UCSD-AML1 (cell line): Measurements from ENCODE around the gene LDLRAD4.

ENCODE experiments used
- DNase-seq: peaks from one replicate; lab custom pipeline; 2025; ENCODE audit not compliant: unreplicated experiment; lab: John Stamatoyannopoulos, UW

LDLRAD4 gene

DNA sequence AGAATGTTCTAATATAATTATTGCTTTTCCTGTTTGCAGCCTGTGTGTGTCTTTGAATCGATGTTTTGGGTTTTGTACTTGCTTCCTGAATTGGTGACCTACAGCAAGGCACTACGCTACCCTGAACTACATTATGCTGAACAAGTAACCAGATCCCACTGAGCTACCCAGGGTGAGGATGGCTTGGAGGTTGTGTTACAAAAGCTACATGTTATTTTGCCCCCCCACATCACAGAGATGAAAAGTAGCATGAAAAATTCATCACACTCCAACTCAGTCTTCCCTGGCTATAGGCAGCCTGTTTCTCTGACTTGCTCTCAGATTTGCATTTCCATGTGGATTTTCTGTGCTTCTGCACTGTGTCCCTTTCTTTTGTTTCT is 162.1 kb downstream of the LDLRAD4 start:
- DNase-seq, result no peak

DNA sequence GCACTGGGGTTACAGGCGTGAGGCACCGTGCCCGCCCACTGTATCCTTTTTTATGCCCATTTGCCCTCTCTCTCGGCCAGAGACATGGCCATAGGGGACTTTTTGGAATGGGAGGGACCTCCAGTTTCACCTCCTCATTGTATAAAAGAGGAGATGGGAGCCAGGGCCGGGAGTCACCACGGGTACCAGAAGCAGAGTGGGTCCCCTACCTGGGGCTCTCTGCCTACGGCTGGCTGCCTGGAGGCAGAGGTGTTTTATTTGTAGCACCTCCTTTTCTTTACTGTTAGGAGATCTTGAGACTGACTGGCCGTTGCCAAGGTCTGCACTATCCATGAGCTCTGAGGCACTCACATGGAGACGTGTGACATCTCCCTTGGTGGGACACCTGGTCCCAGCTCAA is 162.8 kb downstream of the LDLRAD4 start:
- DNase-seq, result no peak

DNA sequence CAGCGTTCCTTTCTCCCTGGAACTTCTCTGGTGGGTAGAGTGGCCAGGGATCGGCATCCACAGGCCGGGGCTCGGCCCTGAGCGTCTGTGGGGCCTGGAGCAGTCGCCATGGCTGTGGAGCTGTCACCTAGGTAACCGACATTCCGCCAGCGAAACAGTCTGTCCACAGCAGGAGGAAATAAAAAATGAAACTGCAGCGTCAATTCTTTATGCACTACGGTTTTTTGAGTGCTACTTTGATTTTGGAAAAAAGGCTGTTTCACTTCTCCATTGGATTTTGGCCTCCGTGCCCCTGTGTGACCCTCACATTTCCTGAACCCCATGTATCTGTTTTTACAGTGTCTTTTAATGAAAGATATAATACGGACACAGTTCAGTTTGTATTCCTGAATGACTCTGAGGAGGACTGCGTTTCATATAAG is 163.4 kb downstream of the LDLRAD4 start:
- DNase-seq, result no peak

DNA sequence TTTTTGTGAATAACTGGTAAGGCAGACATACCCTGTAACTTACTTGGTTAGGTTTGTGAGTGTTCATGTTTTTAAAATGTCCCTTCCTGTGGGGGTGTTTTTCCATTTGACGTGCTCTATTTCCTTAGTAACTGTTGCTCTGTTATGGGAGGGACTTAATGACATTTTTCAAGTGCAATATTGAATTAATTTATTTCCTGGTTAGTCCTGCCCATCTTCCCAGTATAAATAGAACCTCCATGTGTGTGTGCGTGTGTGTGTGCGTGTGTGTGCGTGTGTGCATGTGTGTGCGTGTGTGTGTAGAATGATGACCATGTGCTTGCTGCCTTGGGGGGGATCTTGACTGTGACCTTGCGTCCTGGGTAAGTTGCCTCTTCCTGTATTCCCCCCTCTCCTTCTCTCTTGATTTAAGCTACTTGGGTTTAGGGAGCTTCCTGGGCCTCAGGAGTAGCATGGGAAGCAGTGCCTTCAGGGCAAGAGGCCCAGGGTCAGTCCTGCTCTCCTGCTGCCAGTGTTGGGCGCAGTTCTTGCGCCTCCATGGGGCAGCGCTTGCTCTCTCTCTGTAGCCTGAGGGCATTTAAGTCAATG is 163.9 kb downstream of the LDLRAD4 start:
- peak; percentile 33 for DNase-seq

DNA sequence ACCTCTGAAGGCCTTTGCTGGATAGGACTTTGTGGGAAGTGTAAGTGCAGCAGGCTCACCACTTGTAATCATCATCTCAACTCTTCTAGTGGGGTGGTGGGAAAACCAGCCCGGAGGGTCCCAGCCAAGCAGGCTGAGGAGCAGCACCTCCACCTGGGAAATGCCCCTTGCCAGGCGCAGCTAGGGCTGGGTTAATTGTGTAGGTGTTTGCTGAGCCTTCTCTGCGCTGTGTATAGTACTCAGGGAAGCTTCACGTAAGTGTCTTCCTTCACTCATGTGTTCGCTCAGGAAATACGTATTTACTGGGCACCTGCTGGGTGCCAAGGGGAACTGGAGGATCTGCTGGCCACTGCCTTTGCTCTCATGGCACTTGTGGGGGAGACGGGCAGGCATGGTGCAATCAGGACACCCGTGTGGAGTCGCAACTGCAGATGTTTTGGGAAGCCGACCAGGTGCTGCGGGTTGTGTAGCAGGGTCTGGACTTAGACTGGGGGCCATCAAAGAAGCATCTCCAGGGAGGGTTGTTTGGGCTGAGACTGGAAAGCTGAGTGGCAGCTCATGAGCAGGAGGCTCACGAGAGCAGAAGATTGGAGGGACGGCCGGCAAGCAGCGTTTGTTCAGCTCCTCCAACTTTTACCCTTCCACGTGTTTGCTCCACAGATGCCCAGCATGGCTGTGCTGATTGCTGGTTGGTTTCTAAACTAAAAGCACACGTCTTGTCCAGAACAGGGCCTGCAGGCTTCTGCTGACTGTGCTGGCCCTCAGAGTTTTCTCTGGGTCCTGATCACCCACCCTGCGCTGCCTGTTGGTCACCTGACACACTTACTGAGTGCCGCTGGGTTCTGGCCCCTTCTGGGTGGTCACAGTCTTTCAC is 164.6 kb downstream of the LDLRAD4 start:
- no peak for DNase-seq

DNA sequence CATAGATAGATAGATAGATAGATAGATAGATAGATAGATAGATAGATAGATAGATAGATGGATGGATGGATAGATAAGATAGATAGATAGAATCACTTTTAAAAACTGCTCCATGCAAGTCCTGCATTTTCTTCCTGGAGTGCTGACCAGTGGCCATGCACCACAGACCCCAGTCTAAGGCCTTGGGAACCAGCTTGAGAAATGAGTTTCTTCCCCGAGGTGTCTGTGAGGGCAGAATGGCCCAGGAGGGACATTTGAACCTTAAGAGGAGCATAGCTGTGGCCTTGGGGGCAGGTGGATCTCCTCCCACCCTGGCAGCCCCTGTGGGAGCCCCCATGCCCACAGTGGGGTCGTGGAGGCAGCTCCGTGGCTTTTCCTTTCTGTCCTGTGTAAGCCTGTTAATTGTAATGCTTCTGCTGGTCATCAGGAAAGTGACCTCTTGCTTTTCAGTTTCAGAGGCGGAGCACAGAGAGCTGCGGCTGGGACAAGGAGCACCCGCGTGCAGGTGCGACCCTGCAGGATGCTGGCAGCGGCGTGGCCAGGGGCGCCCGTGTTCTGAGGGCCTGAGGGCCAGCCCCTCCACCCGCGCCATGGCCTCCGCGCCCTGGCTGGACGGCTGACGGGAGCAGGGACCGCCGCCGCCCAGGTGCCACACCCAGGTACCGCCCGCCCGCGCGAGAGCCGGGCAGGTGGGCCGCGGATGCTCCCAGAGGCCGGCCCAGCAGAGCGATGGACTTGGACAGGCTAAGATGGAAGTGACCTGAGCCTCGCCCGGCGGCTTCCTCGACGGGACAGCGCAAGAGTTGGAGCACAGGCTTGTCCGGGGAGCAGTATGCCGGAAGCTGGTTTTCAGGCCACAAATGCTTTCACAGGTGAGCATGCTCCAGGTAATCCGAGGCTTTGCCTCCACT is 168.6 kb downstream of the LDLRAD4 start:
- DNase-seq, result no peak

DNA sequence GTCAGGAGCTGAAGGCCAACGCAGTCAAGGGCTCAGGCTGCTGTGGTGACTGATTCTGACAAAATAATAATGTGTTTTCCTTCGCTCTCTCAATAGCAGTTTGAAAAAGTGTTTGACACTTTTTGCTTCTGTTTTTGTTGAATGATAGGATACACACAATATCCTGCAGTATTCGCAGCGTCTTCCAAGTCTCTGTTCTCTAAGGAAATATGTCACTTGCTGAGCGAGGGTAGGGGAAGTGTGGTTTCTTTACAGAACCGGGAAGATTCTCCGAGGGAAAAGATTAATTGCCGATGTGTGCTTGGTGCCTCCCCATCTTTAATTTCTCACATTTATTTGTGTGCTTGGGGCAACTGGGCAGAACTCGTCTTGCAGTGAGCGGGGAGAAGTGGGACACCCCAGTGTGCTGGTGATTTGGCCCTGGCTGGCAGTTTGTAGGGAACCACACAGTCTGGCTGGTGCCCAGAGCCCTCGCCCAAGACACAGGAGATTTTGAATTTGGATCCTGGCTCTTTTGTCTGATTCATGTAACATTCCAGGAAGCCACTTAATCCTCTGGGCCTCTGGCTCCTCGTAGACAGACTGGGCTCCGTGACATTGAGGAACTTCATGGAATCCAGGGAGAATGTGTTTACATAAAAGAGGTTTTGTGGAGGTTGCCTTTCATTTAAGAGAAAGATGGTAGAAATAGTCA is 169.4 kb downstream of the LDLRAD4 start:
- DNase-seq, result no peak

DNA sequence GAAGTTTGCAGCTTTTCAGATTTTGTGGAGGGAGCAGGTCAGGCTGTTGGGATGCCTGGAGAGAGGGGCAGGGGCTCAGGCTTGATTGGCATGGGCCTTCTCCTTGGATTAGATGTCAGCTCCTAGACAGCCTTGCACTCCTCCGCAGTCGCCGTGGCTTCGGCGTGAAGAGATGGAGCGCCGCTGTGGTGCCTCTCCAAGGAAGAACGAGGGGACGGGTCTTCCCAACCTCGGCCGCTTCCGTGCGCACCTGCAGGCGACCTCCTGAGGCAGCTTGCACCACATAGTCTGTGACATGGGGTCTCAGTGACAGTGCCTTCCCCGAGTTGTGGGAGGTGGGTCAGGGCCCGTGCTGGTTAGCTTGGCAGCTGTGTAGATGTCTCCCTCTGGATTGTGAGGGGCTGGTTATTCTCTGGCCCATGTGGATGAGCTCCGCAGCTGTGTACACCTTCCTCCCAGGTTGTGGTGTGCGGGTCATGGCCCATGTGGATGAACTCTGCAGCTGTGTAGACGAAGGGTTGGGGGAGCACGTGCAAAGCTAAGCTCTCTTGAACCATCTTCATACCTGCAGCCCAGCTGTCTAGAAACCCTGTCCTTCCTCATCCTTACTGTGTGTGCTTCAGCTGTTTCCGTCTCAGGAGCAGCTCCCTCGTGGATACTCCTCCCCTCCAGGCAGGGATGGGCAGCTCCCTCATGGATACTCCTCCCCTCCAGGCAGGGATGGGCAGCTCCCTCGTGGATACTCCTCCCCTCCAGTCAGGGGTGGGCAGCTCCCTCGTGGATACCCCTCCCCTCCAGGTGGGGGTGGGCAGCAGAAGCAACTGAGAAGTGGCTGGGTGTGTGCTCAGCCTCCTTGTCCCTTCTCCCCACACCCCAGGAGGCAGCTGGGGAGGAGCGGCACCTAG is 170.3 kb downstream of the LDLRAD4 start:
- no peak for DNase-seq

DNA sequence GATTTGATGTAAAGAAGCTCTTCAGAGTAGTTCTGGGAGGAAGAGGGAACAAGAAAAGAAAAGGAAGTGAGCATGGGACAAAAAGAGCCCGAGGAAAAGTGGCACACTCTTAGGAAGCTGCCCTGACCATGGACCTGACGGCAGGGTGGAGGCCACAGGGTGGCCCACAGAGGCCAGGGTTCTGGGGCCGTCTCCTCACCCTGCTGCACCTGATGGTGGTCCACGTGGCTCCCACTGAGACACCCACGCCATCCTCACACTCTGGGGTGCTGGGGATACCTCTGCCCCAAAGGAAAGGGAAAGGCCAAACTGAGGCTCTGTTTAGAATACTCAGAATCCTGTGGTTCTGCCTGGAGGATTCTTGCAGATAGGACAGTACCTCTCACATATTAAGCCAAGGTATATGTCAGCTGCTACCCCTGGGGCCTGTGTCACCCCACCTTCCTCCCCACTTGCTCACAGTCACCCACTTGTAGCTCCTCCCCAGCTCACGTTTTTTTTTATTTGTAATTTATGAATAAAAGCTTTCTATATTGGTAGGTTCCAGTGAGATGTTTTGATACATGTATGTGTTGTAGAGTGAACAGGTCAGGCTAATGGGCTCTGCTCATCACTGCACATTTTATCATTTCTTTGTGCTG is 171.1 kb downstream of the LDLRAD4 start:
- DNase-seq, result no peak

DNA sequence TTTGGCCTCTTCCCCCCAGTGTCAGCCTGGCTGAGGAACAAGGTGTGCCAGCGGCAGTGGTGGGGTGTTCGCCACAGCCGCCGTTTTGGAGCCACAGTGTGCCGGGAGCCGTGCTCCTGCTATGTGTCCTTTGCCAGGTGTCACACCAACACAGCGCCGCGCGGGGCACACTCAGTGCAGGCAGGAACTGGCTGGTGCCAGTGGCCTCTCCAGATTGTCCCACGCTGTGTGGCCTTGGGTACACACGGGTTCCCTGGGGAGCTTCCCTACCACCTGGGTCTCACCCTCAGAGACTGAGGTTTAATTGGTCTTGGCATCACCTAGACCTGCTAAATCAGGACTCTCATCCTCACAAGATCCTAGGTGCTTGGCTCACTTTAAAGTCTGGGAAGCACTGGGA is 171.6 kb downstream of the LDLRAD4 start:
- DNase-seq, result no peak

DNA sequence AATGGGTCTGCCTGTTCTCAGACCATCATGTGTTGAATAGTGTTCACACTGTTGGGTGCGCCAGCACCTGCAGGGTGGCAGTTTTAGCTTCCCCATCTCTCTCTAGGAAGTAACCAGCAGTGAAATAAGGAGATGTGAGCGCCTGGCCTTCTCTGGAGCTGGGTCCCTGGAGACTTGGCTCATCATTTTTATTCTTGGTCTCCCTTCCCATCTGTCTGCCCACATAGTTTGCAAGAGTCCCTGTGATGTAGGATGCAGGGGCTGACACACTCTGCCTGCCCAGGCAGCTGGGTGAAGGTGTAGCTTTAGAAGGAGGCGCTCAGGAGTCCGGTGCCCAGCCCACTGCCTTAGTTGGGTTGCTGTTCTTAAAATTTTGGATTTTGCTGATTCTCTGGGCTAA is 172.2 kb downstream of the LDLRAD4 start:
- no peak for DNase-seq

DNA sequence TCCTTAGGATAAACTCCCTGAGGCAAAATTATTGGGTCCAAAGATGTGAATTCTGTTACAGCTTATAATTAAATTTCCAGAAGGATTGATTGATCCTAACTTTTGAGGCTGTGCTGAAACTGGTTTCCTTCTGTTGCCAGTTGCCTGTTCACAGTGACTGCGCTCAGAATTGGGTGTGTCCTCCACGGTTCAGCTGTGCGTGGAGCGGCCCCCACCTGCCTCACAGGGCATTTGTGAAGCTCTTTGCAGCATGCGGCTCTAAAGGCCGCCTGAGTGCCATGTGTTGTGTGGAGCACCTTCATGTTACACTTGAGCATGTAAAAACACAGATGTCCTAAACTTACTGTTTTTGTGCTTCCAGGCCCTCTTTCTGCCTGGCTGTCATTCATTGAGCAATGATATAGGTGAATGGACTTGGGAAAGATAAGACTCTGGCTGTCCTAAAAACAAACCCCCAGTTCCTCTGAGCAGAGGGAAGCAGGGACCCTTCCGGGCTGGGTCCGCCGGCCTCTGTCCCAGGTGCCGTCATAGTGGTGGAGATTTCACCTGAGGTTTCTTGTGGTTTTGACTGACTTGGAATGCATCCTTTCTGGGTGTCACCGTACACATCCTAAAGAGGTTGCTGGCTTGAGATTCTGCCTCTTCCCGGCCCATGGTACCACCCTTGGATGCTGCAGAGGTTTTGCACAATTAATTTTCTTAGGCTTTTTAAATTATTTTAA is 173.6 kb downstream of the LDLRAD4 start:
- no peak for DNase-seq

DNA sequence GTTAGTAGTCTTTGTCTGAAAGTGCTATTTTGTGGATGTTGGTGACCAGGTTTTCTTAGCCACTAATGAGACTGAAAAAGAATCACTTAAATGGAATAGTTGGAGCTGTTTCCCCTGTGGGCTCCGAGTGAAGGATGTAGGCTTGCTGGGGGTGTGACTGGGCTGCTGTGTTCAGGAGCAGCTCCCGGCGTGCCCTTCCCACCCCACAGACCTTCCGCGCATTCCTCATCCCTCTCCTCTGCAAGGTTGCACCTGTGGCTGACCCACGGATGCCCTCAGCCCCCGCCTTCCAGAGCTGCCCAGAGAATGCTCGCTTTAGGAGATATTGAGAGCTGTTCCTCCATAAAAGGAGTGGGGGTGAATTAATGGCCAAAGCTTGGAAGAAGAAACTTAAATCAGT is 174.3 kb downstream of the LDLRAD4 start:
- no peak for DNase-seq

DNA sequence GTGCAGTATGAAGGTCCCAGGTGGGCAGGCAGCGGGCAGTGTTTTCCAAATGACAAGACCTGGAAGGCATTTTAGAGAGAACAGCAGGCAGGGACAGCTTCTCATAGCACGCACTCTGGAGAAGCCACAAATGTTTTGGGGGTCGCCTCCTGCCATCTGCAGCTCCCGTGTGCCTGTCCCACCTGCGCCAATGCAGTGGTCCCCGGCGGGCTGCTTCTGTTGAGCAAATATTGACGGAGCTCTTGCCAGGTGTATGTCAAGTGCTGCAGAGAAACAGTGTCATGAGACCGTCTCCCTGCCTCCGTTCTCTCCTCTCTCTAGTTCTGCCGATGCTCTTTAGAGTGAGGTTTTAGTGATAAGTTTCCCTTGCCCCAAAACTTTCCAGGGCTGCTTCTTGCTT is 174.8 kb downstream of the LDLRAD4 start:
- DNase-seq, result no peak

DNA sequence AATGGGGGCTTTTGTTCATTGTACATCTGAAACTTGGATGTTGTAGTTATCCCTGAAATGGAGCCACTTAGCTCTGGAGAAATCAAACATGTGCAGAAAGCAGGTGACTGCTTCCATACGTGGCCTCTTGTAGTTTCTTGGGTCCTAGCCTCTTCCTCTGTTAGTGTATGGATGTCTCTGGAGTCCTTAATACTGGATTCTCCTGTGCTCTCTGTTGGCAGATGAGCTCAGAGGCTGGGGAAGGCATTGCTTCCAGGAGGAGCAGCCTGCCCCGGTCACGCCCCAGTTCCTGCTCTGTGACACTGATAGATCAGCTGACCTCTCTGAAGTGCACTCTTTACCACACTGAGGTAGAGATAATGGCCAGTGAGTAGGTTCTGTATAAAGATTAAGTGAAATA is 176.2 kb downstream of the LDLRAD4 start:
- no peak for DNase-seq

DNA sequence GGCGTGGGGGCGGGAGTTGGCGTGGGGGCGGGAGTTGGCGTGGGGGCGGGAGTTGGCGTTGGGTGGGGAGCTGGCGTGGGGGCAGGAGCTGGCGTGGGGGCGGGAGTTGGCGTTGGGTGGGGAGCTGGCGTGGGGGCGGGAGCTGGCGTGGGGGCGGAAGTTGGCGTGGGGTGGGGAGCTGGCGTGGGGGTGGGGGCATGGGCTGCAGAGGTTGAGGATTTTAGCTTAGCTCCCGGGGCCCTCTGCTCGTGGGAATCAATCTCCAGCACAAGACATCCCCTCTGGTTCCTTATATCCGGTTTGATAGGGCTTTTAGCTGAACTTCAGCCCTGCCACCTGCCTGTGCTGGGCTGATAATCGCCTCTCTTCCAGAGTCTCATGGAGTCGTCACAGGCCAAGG is 177.0 kb downstream of the LDLRAD4 start:
- no peak for DNase-seq

DNA sequence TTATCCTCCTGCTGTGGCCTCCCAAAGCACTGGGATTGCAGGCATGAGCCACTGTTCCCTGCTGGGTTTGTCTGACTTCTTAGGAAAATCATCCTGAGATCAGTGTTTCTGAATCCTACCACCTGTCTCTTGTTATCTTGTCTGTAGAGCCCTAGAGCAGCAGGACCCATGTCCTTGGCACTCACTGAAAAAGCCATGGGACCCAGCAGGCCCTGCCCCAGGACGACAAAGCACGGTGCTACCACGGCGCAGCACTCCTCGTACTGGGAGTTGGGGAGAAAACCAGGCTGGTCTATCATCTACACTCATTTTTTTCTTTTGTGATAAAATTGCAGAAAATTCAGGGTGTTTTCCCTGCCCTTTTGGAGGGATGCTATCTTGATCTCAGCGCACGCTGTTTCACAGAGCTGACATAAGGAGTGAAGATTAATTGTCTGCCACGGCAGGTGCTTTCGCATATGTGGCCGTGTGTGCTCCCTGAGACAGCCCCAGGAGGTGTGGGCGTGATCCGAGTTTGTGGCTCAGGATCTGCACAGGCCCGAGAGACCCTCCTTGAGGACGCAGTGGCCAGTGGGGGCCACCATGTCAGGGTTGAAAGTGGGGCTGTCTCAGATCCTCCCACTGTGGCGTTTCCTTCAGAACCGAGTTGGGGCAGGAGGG is 179.1 kb downstream of the LDLRAD4 start:
- DNase-seq, result no peak

DNA sequence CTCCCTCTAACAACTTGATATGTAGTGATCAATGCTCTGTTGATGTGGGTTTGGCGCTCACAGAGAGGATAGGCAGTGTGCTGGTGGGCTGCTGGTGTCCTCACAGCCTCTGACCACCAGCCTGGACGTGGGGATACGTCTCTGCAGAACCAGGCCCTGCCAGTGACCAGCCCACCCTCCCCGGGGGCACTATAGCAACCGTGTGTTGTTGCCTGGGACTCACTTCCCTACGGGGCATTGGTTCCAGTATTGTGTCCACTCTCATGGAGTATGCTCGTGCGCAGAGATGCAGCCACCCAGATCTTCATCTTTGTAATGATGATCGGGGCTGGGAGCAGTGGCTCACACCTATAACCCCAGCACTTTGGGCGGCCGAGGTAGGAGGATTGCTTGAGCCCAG is 180.1 kb downstream of the LDLRAD4 start:
- no peak for DNase-seq
